COLO829 (cell line): ENCODE measurements around the gene ACBD3.

ENCODE experiments used
- DNase-seq: peaks from one replicate; pipeline ENCODE4 v3.0.0; 2012; ENCODE audit warnings: low spot score

The ACBD3 gene

DNA sequence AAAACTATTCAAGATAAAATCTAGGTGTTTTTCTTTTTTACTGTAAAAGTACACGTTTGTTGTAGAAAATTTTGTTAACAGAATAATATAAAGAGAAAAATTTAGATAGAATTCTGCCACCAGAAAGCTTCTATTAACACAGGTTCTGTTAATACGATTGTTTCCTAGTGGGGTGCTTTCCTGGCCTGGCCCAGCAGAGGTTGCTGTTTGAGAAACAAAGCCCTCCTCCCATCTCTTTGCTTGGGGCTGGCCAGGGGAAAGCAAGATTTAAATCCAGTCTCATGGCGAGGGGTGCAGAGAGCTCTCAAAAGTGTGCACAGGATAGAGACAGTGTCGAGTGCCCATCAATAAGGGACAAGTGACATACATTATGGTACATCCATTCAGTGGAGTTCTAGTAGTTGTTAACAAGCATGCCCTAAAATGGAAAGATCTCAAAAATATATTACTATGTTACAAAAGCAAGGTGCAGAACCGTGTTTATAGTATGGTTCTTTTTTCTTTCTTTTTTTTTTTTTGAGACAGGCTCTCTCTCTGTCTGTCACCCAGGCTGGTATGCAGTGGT lies 14.6 kb upstream of the ACBD3 start:
- no peak for DNase-seq

GRCh38 chr1:226199971-226200370 lies 13.4 kb upstream of the ACBD3 start:
- DNase-seq: no peak

GRCh38 chr1:226195144-226195543 lies 8.6 kb upstream of the ACBD3 start:
- DNase-seq: no peak

DNA sequence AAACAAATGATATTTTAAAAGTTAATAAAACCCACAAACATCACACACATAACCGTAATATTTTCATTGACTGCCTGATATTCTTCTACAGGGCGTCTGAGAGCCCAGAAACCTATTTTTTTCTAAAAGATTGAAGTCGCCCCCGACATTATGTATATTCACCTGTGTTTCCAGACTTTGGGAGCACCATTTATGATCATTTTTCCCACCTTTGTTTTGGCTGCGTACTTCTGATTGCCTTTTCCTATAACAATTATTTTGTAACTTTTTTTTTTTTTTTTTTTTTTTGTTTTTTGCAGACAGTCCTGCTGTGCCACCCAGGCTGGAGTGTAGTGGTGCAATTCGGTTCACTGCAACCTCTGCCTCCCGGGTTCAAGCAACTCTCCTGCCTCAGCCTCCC lies 839 bp upstream of the ACBD3 start:
- no peak for DNase-seq

- DNase-seq: no peak
These were observed 430 bp upstream of the ACBD3 start for GRCh38 chr1:226187019-226187322.

GRCh38 chr1:226185141-226186036 lies 1.2 kb downstream of the ACBD3 start:
- peak; percentile 44 for DNase-seq

- peak; percentile 52 for DNase-seq
These were observed 4.4 kb downstream of the ACBD3 start for GRCh38 chr1:226181996-226182714.

DNA sequence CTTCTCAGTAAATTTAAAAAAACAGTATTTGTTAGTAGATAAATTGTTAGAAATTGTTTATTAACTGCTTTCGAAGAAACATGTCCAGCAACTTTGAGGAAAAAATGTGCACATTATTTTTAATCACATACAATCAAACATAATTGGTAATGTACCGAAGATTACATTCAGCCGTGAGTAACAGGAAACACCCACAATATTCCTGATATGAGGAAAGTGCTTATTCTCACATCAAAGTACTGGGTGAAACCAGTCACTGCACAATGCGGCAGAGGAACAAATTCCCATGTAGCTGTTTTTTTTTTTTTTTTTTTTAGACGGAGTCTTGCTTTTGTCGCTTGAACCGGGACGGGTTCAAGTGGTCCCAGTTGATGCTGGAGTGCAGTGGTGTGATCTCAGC lies 9.7 kb downstream of the ACBD3 start:
- no peak for DNase-seq

- no peak for DNase-seq
These were observed 14.0 kb downstream of the ACBD3 start for GRCh38 chr1:226172589-226172988.

GRCh38 chr1:226166341-226166740 lies 20.2 kb downstream of the ACBD3 start:
- DNase-seq: no peak

DNA sequence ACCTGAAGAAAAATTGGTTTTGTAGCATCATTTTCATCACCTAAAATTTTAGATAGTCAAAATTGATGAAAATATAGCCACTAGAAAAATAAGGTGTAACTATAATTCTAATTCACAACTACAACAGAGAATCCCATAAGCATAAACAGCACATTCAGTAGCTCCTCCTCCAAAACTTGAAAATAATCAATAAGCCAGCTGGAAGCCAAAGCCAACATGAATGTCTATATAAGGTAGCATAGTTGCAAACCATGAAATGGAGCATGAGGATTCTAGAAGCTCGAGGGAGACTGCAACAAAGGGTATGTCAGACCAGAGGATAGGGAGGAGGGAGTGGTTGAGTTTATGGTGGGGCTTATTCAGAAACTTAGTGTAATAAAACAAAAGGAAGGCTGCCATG lies 22.4 kb downstream of the ACBD3 start:
- DNase-seq: no peak

GRCh38 chr1:226162898-226163297 lies 23.6 kb downstream of the ACBD3 start:
- DNase-seq: no peak

DNA sequence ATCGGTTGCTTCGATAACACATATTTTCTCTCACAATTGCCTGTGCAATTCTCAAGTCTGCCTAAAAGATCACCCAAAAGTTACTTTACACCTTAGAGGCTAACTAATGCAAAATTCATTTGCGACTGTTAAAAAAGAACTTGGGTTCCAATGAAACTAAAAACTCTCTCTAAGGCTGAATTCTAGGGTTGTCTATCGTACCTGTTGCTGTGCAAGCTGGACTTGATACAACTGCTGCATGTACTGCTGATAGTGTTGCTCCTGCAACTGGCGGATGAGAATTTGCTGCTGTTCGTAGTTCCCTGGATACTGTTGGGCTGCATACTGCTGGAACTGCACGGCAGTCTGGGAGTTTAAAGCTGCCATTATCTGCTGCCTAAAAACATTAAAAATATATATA lies 27.6 kb downstream of the ACBD3 start:
- DNase-seq: no peak

- no peak for DNase-seq
These were observed 28.1 kb downstream of the ACBD3 start for GRCh38 chr1:226158457-226158856.

DNA sequence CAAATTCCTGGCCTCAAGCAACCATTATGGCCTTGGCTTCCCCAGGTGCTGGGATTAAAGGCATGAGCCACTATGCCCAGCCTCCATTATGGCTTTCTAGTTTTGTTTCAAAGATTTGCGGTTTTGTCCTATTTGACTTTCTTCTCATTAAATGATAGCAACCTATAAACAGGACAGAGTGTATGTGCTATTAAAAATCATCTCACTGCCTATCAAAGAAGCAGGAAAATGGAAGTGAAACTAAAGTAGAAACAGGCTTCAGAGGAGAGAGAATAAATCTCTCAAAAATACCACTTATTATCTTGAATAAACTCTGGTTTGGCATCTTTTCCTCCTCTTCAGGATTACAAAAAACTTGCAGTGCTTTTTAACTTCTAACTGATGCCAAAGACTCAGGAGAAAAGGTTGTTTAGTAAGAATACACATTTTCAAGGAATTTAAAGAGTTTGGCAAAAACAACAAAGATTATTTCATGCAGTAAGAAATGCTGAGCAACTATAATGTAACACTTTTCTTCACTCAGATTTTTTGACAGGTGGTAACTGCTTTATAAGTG lies 28.7 kb downstream of the ACBD3 start:
- no peak for DNase-seq

DNA sequence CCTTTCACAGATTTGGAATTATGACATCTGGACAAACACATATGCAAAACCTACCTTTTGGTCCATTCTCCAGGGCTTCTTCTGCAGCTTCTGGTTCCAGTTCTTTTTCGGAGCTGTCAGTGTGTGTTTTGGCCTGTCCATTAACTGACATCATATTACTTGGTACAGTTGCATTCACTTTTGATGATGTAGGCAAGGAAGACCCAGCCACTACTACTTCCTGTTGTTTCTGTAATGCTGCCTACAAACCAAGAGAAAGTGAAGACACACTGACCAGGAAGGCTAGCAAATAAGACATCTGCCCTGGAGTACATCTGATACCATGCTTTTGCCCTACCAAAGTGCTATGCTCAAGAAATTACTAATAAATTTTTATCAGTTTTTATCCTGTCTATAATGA lies 31.9 kb downstream of the ACBD3 start:
- no peak for DNase-seq

- DNase-seq: peak; percentile 54
These were observed 36.7 kb downstream of the ACBD3 start for GRCh38 chr1:226149806-226150205.

GRCh38 chr1:226148121-226148648 lies 38.4 kb downstream of the ACBD3 start:
- DNase-seq: no peak

DNA sequence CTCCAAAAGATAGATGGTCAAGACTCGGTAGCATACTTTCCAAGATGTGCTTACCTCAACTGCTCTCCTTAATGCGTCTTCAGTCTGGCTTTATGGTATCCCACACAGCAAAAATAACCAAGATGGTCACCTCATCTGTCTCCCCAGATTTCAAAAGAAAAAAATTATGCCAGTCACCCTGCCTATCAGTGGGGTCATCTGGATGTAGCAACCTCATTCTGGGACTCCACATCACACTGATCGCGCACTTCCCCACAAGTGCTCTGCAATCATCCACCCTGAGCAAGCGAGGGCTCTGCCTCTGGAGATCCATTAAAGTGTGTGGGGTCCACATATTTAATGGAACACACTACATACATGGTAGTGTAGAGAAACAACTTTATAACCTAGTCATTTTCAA lies 42.5 kb downstream of the ACBD3 start:
- DNase-seq: no peak

- DNase-seq: no peak
These were observed 50.8 kb downstream of the ACBD3 start for GRCh38 chr1:226135709-226136108.

DNA sequence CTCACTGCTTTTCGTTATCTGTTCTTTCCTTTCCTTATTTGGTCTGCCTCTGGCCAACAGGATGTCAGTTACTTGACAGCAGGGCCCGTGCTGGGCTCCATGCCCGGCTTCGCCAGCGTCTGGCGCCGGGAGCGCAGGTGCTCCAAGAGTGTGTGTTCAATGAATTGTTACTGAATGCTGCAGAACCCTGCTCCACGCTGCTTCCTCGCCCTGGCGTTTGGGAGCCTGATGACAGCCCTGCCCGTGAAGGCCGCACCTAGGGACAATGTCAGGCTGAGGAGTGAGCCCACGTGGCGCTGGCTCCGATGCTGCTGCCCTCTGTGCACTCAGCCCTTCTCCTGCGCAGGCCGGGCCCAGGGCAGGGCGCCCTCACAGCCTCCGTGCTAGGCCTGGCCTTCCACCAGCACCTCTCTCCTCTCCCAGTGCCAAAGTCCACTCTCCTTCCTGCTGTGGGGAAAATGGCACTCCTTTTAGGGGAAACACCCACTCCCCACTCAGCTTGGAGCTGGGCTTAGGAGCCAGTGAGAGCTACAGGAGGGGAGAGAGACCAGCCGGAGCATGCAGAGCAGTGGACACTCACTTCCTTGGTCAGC lies 51.4 kb downstream of the ACBD3 start:
- DNase-seq: no peak
